ENCODE results near the gene DIPK2B. TPM values are rescaled to one million over a fixed set of nuclear protein-coding genes. Genes with fewer than 3 reads are reported as not detected.

The DIPK2B gene
- total RNA-seq, 1 experiment from 2014 or later: not detected

DNA sequence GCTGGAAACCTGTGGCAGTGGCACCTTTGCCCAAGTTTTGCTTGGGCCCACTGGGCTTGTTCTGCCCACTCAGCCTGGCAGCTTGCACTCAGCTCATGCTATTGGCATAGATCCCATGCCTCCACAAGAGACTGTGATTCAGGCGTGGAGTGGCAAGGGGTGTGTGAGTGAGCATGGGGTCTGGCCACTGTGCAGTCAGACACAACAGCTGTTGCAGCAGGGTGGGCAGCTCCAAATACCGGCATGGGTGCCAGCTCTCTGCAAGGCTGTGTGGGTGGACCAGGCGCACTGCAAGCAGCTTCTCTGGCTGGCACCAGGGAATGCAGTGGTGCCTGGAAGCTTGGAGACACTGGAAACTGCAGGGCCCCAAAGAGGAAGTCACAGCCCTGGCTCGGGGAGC, 27.4 kb upstream of the DIPK2B start:
- intact Hi-C loops (cut with micrococcal nuclease; ENCODE audit: unreplicated experiment): no loop called here
- Histone ChIP-seq H3K27me3 (replicated peaks; ENCODE audit: insufficient read depth, low read depth, low read length, poor library complexity) (no peaks in the 10 kb centered on the region), H3K9me3 (ENCODE audit: low read depth, low read length, poor library complexity, severe bottlenecking) (no peaks in the 10 kb centered on the region), H3K36me3 (ENCODE audit: insufficient read depth, low read length, poor library complexity, severe bottlenecking) (no peaks in the 10 kb centered on the region), H3K4me3 (ENCODE audit: low read depth, low read length, poor library complexity, severe bottlenecking) (no peak overlapping the region), H3K4me1 (ENCODE audit: insufficient read depth, low read length, poor library complexity, severe bottlenecking) (no peaks in the 10 kb centered on the region), H3K27ac (ENCODE audit: low read depth, low read length, poor library complexity, severe bottlenecking) (no peak overlapping the region)
- ChIA-PET CTCF (no interaction called here), POLR2A (ENCODE audit: low non-redundant PET) (no interaction called here)
- TF ChIP-seq EZH2 (IDR thresholded peaks at IDR 0.05; ENCODE audit: borderline replicate concordance, low read depth, low read length, poor library complexity, severe bottlenecking): no peak
- TF ChIP-seq, protein P1, sequence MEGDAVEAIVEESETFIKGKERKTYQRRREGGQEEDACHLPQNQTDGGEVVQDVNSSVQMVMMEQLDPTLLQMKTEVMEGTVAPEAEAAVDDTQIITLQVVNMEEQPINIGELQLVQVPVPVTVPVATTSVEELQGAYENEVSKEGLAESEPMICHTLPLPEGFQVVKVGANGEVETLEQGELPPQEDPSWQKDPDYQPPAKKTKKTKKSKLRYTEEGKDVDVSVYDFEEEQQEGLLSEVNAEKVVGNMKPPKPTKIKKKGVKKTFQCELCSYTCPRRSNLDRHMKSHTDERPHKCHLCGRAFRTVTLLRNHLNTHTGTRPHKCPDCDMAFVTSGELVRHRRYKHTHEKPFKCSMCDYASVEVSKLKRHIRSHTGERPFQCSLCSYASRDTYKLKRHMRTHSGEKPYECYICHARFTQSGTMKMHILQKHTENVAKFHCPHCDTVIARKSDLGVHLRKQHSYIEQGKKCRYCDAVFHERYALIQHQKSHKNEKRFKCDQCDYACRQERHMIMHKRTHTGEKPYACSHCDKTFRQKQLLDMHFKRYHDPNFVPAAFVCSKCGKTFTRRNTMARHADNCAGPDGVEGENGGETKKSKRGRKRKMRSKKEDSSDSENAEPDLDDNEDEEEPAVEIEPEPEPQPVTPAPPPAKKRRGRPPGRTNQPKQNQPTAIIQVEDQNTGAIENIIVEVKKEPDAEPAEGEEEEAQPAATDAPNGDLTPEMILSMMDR (conservative IDR thresholded peaks at IDR 0.05; ENCODE audit: low read depth, low read length): no peak
- DNase-seq (ENCODE audit: low spot score): no peak
- no TSS peak for BruUV-seq (replicated peaks)

DNA sequence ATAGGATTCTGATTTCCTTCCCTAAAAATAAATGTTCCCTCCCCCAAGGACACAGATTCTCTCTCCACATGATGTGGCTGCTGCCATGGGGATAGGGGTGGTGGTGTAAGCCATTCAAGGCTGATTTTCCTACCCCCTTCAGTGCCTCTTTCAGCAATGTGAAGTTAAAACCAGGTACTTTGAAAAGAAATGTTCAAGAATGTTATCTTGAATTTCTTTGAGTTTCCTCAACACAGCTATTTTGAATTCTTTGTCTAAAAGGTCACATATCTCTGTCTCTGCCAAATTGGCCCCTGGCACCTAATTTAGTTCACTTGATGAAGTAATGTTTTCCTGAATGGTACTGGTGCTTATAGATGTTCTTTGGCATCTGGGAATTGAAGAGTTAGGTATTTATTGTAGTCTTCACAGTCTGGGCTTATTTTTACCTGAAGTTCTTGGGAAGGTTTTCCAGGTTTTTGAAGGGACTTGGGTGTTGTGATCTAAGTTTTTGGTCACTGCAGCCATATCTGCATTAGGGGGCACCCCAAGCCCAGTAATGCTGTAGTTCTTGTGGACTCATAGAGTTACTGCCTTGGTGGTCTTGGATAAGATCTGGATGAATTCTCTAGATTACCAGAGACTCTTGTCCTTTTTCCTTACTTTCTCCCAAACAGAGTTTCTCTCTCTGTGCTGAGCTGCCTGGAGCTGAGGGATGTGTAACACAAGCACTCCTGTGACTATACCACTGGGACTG, 7.6 kb upstream of the DIPK2B start:
- no peaks in the 10 kb centered on the region for H3K27me3 ChIP-seq (replicated peaks; ENCODE audit: insufficient read depth, low read depth, low read length, poor library complexity)
- POLR2A ChIA-PET (ENCODE audit: low non-redundant PET): no interaction called here
- H3K9me3 ChIP-seq (ENCODE audit: low read depth, low read length, poor library complexity, severe bottlenecking): peaks cover 12% of the 10 kb centered on the region
- TF ChIP-seq, protein P1 (conservative IDR thresholded peaks at IDR 0.05; ENCODE audit: low read depth, low read length): no peak
- no peak for TF ChIP-seq EZH2 (IDR thresholded peaks at IDR 0.05; ENCODE audit: borderline replicate concordance, low read depth, low read length, poor library complexity, severe bottlenecking)
- no peaks in the 10 kb centered on the region for H3K36me3 ChIP-seq (ENCODE audit: insufficient read depth, low read length, poor library complexity, severe bottlenecking)
- H3K4me3 ChIP-seq (ENCODE audit: low read depth, low read length, poor library complexity, severe bottlenecking): no peak overlapping the region
- H3K4me1 ChIP-seq (ENCODE audit: insufficient read depth, low read length, poor library complexity, severe bottlenecking): no peaks in the 10 kb centered on the region
- intact Hi-C loops (cut with micrococcal nuclease; ENCODE audit: unreplicated experiment): no loop called here
- CTCF ChIA-PET: no interaction called here
- no peak overlapping the region for H3K27ac ChIP-seq (ENCODE audit: low read depth, low read length, poor library complexity, severe bottlenecking)
- DNase-seq (ENCODE audit: low spot score): no peak
- no TSS peak for BruUV-seq (replicated peaks)

DNA sequence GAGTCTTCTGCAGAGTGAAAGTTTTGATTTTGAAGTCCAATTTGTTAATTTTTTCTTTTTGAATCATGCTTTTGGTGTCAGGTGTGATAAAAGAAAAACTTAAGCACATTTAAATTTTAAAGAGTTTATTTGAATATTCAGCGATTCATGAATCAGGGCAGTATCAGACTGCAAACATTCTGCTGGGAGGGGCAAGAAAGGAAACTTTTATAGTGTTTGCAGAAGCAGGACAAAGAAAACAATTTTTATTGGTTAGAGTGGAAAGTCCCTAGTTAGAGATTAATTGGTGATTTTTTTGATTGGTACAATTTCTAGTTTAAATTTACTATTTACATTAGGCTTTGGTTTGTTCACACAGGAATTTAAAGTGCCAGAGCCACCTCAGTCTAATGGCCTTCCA, 1.5 kb upstream of the DIPK2B start:
- H3K4me3 ChIP-seq (ENCODE audit: low read depth, low read length, poor library complexity, severe bottlenecking): no peak overlapping the region
- no TSS peak for BruUV-seq (replicated peaks)
- no peak for TF ChIP-seq EZH2 (IDR thresholded peaks at IDR 0.05; ENCODE audit: borderline replicate concordance, low read depth, low read length, poor library complexity, severe bottlenecking)
- TF ChIP-seq, protein P1 (conservative IDR thresholded peaks at IDR 0.05; ENCODE audit: low read depth, low read length): no peak
- no peak overlapping the region for H3K27ac ChIP-seq (ENCODE audit: low read depth, low read length, poor library complexity, severe bottlenecking)
- intact Hi-C loops (cut with micrococcal nuclease; ENCODE audit: unreplicated experiment): no loop called here
- H3K9me3 ChIP-seq (ENCODE audit: low read depth, low read length, poor library complexity, severe bottlenecking): peaks cover 12% of the 10 kb centered on the region
- no peaks in the 10 kb centered on the region for H3K4me1 ChIP-seq (ENCODE audit: insufficient read depth, low read length, poor library complexity, severe bottlenecking)
- POLR2A ChIA-PET (ENCODE audit: low non-redundant PET): no interaction called here
- H3K27me3 ChIP-seq (replicated peaks; ENCODE audit: insufficient read depth, low read depth, low read length, poor library complexity): peaks cover 27% of the 10 kb centered on the region
- no peaks in the 10 kb centered on the region for H3K36me3 ChIP-seq (ENCODE audit: insufficient read depth, low read length, poor library complexity, severe bottlenecking)
- CTCF ChIA-PET: no interaction called here
- DNase-seq (ENCODE audit: low spot score): no peak

Data from A673 (cell line).